Upper lobe of left lung (tissue), 4 donors: ENCODE results near the gene IRX3.

Experiments used
- CTCF ChIP-seq, 6 experiments: fragments of 450-650 bp in 4 of 6; fragments of 200-600 bp in 2 of 6; sonication (generic) in 2 of 6; IDR thresholded peaks; one replicate each; pipeline ENCODE4 v1.5.1; 2016 to 2019; ENCODE audit warnings: antibody characterized with exemption in 6 of 6
- EP300 ChIP-seq, 4 donors: sonication (generic); formaldehyde crosslinking; IDR thresholded peaks; one replicate each; pipeline ENCODE4 v1.5.1; 2017; ENCODE audit warnings: antibody characterized with exemption in 4 of 4, control low read depth in 2 of 4
- POLR2A ChIP-seq, 4 donors: fragments of 450-650 bp; IDR thresholded peaks; one replicate each; pipeline ENCODE4 v1.5.1; 2016 to 2017; ENCODE audit warnings: antibody characterized with exemption in 4 of 4, mild to moderate bottlenecking in 2 of 4
- POLR2AphosphoS5 ChIP-seq, 2 donors: sonication (generic); formaldehyde crosslinking; IDR thresholded peaks; one replicate each; pipeline ENCODE4 v1.5.1; 2017; ENCODE audit warnings: antibody characterized with exemption in 2 of 2

DNA sequence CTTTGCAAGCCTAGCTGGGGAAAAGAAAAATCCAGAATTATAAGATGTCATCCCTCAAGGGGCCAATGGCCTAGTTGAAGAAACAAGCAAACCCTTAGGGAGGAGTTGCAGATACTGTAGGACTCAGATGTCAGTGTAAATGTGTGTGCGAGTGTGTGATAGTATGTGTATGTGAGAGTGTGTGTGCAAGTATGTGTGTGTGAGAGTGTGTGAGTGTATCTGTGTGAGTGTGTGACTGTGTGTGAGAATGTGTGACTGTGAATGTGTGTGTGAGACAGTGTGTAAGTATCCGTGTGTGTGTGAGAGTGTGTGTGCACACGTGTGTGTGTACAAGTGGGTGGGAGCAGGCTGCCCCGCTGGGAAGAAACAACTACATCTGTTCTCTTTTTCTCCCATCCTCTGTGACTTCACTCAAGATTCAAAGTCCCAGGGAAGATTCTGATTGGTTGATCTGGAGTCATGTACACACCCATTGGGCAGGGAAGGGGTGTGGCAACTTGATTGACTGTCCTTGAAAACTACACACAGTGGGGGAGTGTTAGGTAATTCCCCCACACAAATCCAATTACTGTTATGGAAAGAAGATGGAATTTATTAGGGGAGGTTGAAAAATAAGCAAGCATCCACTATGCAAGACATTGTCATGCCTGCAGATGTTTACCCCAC, 40.7 kb downstream of the IRX3 start:
- TF ChIP-seq CTCF (IDR thresholded peaks at IDR 0.05) = no peak
- no peak for TF ChIP-seq POLR2A (IDR thresholded peaks at IDR 0.05)
- TF ChIP-seq POLR2AphosphoS5 (IDR thresholded peaks at IDR 0.05) = no peak
- TF ChIP-seq EP300 (IDR thresholded peaks at IDR 0.05) = no peak
